Large intestine (tissue), 3 donors: ENCODE data around the gene RAB8A. TPM values are rescaled to one million over a fixed set of nuclear protein-coding genes. Genes with fewer than 3 reads are reported as not detected.
"Not testable (repeated sequence)": the region's sequence is repeated elsewhere in the genome, so short reads cannot be mapped to it uniquely, and the experiment has no call there.

ENCODE experiments used
- DNase-seq, 2 donors: peaks; one replicate each; pipeline versions ENCODE4 v3.0.0 to v3.0.0-alpha.2; 2013
- H3K27ac ChIP-seq: one replicate; pipeline ENCODE4 v1.5.1; 2013; ENCODE audit warnings: low read length
- H3K27me3 ChIP-seq: 2 replicates; pipeline ENCODE4 v1.6.1; 2013; ENCODE audit warnings: low read length; ENCODE audit not compliant: control insufficient read depth, insufficient read depth
- H3K36me3 ChIP-seq: 2 replicates; pipeline ENCODE4 v1.6.1; 2013; ENCODE audit warnings: low read length; ENCODE audit not compliant: control insufficient read depth, insufficient read depth
- H3K4me1 ChIP-seq: one replicate; pipeline ENCODE4 v1.6.1; 2013; ENCODE audit warnings: low read length; ENCODE audit not compliant: control insufficient read depth, insufficient read depth
- H3K4me3 ChIP-seq: one replicate; pipeline ENCODE4 v1.5.1; 2013; ENCODE audit warnings: low read length
- H3K9me3 ChIP-seq: one replicate; pipeline ENCODE4 v1.6.1; 2013; ENCODE audit warnings: mild to moderate bottlenecking, low read depth, low read length, moderate library complexity; ENCODE audit not compliant: control insufficient read depth
- WGBS: methylation state at CpG from one replicate; pipeline ENCODE4 v1.1.5; 2013; ENCODE audit warnings: low lambda C conversion rate; ENCODE audit not compliant: insufficient coverage; 5-methylcytosine and 5-hydroxymethylcytosine counted together
- polyA plus RNA-seq: library from polyadenylated mRNA; unstranded; fragments of 120-200 nt; gene quantifications from one replicate; pipeline ENCODE4 v1.2.1, GENCODE V29; 2013

RAB8A gene
- polyA plus RNA-seq, 1 donor = 74.1 TPM

DNA sequence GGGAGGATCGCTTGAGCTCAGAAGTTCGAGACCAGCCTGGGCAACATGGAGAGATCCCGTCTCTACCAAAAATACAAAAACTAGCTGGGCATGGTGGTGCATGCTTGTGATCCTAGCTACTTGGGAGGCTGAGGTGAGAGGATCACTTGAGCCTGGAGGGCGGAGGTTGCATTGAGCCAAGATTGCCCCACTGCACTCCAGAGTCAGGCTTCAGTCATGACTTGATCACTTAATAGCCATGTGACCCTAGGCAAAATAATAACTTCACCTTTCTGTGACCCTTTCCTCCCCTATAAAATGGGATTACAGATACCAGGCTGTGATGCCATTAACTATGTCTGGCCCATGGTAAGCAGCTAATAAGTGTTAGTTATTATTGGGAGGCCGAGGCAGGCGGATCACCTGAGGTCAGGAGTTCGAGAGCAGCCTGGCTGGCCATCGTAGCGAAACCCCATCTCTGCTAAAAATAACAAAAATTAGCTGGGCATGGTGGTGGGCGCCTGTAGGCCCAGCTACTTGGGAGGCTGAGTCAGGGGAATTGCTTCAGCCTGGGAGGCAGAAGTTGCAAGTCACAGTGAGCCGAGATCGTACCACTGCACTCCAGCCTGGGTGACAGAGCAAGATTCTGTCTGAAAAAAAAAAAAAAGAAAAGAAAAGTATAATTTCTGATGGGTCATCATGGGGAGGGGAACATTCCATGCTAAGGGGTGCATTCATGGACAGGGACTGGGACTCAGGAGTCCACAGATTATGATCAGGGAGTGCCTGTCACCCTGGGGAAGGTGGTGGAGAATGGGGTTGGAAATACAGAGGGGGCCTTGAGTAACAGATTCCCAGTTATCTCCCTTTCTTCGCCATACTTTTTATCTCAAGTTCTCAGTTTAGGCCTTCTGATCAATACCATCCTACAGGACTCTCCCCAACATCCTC is 19.9 kb upstream of the RAB8A start:
- H3K27ac ChIP-seq = no peak overlapping the region
- no peak for DNase-seq
- H3K9me3 ChIP-seq = no peaks in the 10 kb centered on the region
- no peak overlapping the region for H3K4me3 ChIP-seq
- 83% methylated on average over 1 of the region's 13 CpGs for WGBS
- no peaks in the 10 kb centered on the region for H3K27me3 ChIP-seq
- peaks cover 31% of the 10 kb centered on the region for H3K4me1 ChIP-seq
- H3K36me3 ChIP-seq = peaks cover 83% of the 10 kb centered on the region

DNA sequence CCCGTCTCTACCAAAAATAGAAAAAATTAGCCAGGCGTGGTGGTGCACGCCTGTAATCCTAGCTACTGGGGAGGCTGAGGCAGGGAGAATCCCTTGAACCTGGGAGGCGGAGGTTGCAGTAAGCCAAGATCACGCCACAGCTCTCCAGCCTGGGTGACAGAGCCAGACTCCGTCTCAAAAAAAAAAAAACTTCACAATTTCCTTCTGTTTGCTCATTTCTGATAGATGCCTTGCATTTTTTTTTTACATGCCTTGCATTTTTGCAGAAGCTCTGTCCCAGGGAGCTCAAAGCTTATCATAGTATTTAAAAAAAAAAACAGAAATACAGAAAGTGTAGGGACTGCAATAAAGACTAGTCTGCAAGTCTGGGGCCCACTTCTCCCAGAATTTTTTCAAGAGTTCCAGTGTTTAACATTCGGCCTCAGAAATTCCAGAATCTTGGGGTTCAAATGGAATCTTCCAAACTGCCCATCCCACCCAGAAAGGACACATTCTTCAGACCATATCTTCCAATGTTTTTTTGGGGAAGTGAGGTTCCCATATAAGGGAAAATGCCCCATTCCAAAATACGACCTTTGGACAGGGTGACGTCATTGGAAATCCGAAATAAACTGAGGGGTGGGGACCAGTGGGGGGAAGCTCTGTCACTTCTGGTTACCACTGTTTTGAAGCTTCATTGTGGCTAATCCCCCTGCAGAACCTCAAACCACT is 17.2 kb upstream of the RAB8A start:
- no peak overlapping the region for H3K4me3 ChIP-seq
- no peak for DNase-seq
- H3K4me1 ChIP-seq = peaks cover 19% of the 10 kb centered on the region
- no CpG with 5 or more reads among the region's 10 CpGs for WGBS
- H3K9me3 ChIP-seq = no peaks in the 10 kb centered on the region
- H3K27me3 ChIP-seq = no peaks in the 10 kb centered on the region
- peaks cover 80% of the 10 kb centered on the region for H3K36me3 ChIP-seq
- H3K27ac ChIP-seq = no peak overlapping the region

DNA sequence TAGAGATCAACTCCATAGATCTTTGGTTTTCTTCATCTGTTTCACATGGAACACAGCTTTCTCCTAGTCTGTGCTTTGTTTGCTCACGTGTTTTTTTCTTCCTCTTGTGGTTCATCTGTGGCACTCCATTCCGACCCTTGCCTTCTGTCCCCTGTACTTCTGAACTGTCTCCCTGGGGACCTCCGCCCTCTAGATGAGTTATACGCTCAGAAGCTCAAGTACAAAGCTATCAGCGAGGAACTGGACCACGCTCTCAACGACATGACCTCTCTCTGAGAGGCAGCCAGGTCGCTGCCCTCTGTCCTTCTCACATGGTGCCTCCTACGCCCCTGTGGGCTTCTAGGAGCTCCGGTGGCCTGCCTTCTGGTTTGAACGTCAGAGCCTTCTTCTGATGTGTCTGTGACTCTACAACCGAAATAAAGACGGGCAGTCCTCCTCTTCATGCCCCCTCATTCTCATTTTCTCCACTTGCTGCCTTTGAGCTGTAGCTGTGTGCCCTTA is 16.6 kb upstream of the RAB8A start:
- DNase-seq = no peak
- peaks cover 82% of the 10 kb centered on the region for H3K36me3 ChIP-seq
- no peak overlapping the region for H3K4me3 ChIP-seq
- H3K27ac ChIP-seq = no peak overlapping the region
- peaks cover 13% of the 10 kb centered on the region for H3K4me1 ChIP-seq
- no peaks in the 10 kb centered on the region for H3K27me3 ChIP-seq
- H3K9me3 ChIP-seq = no peaks in the 10 kb centered on the region
- 60% methylated on average over 1 of the region's 13 CpGs for WGBS

DNA sequence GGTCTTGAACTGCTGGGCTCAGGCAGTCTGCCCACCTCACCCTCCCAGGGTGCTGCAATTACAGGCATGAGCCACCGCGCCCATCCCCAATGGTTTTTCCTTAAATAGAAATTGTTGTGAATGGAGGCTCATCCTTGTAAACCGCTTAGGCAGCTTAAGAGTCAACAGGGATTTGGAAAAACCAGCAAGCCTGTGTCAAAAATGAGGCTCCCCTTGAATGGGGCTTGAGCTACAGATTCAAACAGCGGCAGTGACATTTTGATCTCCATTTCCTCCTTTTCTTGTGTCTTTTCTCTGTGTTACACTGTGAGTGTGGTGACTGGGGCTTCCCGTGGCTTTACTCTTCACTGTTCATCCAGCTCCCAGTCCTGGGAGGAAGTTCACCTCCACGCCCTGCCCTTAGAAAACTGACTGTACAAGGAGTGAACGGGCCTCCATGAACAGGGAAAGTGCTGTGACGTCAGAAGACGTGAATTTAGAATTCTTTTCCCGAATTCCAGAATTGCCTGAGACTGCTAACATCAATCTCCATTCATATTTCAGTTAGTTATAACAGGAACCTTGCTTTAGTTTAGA is 15.3 kb upstream of the RAB8A start:
- no peak overlapping the region for H3K4me3 ChIP-seq
- H3K4me1 ChIP-seq = peaks cover 11% of the 10 kb centered on the region
- no peak for DNase-seq
- no peaks in the 10 kb centered on the region for H3K9me3 ChIP-seq
- no peak overlapping the region for H3K27ac ChIP-seq
- WGBS = no CpG with 5 or more reads among the region's 10 CpGs
- H3K36me3 ChIP-seq = peaks cover 79% of the 10 kb centered on the region
- H3K27me3 ChIP-seq = no peaks in the 10 kb centered on the region

DNA sequence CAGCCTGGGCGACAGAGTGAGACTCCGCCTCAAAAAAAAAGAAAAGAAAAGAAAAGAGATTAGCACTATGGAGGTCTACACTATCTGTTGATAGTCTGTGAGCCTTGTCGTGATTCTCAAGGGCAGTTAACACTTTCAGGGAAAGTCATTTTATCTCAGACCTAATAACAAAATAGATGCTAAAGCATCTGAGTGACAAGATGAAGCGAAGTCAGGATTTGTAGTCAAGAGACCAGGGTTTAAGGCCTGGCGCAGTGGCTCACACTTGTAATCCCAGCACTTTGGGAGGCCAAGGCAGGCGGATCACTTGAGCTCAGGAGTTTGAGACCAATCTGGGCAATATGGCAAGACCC is 13.3 kb upstream of the RAB8A start:
- H3K27ac ChIP-seq = no peak overlapping the region
- H3K9me3 ChIP-seq = no peaks in the 10 kb centered on the region
- H3K36me3 ChIP-seq = peaks cover 77% of the 10 kb centered on the region
- H3K4me3 ChIP-seq = no peak overlapping the region
- no CpG with 5 or more reads among the region's 6 CpGs for WGBS
- DNase-seq = no peak
- no peaks in the 10 kb centered on the region for H3K27me3 ChIP-seq
- H3K4me1 ChIP-seq = peaks cover 11% of the 10 kb centered on the region

DNA sequence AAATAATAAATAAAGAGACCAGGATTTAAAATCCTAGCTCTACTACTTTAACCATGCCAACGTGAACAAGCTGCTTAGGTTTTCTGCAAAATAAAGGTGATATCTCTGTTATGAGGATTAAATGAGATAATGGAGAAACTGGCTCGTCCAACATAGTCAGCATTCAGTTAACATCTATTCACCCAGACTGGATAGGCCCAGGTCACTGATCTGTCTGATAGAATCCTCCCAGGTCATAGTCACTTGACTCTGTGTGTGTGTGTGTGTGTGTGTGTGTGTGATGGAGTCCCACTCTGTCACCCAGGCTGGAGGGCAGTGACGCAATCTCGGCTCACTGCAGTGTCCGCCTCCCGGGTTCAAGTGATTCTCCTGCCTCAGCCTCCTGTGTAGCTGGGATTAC is 12.9 kb upstream of the RAB8A start:
- no peaks in the 10 kb centered on the region for H3K9me3 ChIP-seq
- peaks cover 76% of the 10 kb centered on the region for H3K36me3 ChIP-seq
- no peak overlapping the region for H3K4me3 ChIP-seq
- no peak overlapping the region for H3K27ac ChIP-seq
- no CpG with 5 or more reads among the region's 6 CpGs for WGBS
- no peak for DNase-seq
- peaks cover 11% of the 10 kb centered on the region for H3K4me1 ChIP-seq
- no peaks in the 10 kb centered on the region for H3K27me3 ChIP-seq

DNA sequence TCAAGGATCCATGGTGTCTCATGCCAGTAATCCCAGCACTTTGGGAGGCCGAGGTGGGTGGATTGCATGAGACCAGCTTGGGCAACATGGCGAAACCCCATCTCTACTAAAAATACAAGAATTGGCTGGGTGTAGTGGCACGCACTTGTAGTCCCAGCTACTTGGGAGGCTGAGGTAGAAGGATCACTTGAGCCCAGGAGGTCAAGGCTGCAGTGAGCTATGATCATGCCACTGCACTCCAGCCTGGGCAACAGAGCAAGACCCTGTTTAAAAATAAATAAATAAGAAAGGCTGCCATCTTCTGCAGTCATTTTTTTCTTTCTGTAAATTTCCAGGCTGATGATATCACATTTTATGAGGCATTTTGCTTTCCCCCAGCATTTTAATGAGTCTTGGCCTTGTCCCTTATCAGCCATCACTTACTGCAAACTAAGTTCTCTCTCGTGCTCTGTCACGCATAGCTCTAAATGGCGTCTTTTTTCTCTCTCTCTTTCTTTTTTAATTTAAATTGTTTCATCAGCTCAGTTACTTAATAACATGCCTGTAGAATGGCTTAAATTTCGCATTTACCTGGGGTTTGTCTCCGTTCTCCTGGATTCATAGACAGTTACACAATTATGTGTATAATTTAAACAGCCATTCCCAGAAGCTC is 12.2 kb upstream of the RAB8A start:
- not testable (repeated sequence) for H3K27me3 ChIP-seq, DNase-seq, H3K9me3 ChIP-seq, H3K27ac ChIP-seq, H3K4me3 ChIP-seq
- 80% methylated on average over 1 of the region's 8 CpGs for WGBS
- H3K4me1 ChIP-seq = peaks cover 11% of the 10 kb centered on the region
- peaks cover 73% of the 10 kb centered on the region for H3K36me3 ChIP-seq

DNA sequence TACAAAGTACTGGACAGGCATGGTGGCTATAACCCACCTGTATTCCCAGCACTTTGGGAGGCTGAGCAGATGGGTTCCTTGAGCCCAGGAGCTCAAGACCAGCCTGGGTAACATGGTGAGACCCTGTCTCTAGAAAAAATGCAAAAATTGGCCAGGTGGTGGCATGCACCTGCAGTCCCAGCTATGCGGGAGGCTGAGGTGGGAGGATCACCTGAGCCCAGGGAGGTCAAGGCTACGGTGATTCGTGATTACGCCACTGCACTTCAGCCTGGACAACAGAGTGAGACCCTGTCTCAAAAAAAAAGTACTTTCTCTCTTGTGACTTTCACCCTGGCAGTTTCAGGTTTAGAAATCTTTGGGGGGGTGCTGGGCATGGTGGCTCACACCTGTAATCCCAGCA is 11.2 kb upstream of the RAB8A start:
- H3K27ac ChIP-seq = no peak overlapping the region
- peaks cover 62% of the 10 kb centered on the region for H3K36me3 ChIP-seq
- no peak overlapping the region for H3K4me3 ChIP-seq
- whole genome bisulfite sequencing = no CpG with 5 or more reads among the region's 4 CpGs
- no peak for DNase-seq
- no peaks in the 10 kb centered on the region for H3K9me3 ChIP-seq
- peaks cover 11% of the 10 kb centered on the region for H3K4me1 ChIP-seq
- no peaks in the 10 kb centered on the region for H3K27me3 ChIP-seq

DNA sequence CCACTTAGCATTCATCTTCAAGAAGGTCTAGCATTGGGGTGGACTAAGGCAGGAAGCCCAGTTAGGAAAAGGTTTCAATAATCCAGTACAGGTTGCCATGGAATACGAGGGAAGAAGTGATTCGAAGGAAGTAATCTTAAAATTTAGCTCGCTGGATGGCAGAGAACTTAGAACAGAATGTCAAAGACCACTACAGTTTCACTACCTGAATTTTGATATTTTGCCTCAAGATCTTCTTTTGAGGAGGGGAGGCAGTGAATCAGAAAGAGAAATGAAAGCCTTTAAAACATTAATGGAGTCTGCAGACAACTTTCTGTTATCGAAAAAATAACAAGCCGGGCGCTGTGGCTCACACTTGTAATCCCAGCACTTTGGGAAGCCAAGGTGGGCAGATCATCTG is 7.0 kb upstream of the RAB8A start:
- no peaks in the 10 kb centered on the region for H3K4me1 ChIP-seq
- DNase-seq = no peak
- H3K9me3 ChIP-seq = no peaks in the 10 kb centered on the region
- H3K36me3 ChIP-seq = peaks cover 36% of the 10 kb centered on the region
- no peak overlapping the region for H3K27ac ChIP-seq
- 100% methylated on average over 3 of the region's 6 CpGs for WGBS
- H3K4me3 ChIP-seq = no peak overlapping the region
- no peaks in the 10 kb centered on the region for H3K27me3 ChIP-seq

DNA sequence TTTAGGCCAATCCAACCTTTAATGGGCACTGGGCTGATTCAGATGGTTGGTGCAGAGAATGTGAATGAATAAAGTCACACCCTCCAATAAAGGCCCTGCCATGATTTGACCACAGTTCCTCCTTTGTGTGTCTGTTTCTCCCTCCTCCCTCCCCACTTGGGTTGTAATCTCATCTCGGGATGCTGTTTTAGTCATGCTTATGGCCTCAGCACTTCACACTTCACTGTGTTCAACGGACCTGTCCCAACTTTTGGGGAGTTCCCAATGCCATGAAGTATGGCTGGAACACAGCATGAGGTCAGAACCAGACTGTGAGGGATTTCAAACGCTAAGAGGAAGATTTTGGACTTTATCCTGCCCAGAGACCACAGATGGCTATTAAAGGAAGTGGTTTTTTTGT is 5.6 kb upstream of the RAB8A start:
- DNase-seq = no peak
- 33% methylated on average over 1 of the region's 3 CpGs for WGBS

More for the DNA sequence above, 5.6 kb upstream of the RAB8A start:
- Histone ChIP-seq H3K4me1 (peaks cover 5% of the 10 kb centered on the region), H3K9me3 (no peaks in the 10 kb centered on the region), H3K36me3 (peaks cover 25% of the 10 kb centered on the region), H3K27ac (no peak overlapping the region), H3K27me3 (no peaks in the 10 kb centered on the region), H3K4me3 (no peak overlapping the region)
